Naive thymus-derived CD8-positive, alpha-beta T cell (primary cell): ENCODE measurements around the gene TMEM91. TPM values are rescaled to one million over a fixed set of nuclear protein-coding genes. Genes with fewer than 3 reads are reported as not detected.
A peak's percentile ranks its signal among the peaks of the same experiment; 100 is the strongest.

ENCODE experiments used
- ATAC-seq, 2 donors: fragments of 150-1000 bp; cut with Tn5 transposase in 1 of 2; sonication (Bioruptor Pico), chemical (Tn5 transposase) in 1 of 2; 1 replicate in 1 of 2; 2 replicates in 1 of 2; pipeline ENCODE4 v1.10.0; 2021; ENCODE audit warnings: mild to moderate bottlenecking in 2 of 2, moderate library complexity in 2 of 2
- POLR2A ChIA-PET: fragments of 350-600 bp; sonication (Branson Sonifier 250); formaldehyde crosslinking; loops from one replicate; lab custom pipeline; 2021; ENCODE audit warnings: antibody characterized with exemption; lab: Charles Lee
- DNase-seq, 10 donors: peaks; one replicate each; pipeline versions ENCODE4 v3.0.0 to v3.0.0-alpha.2; 2020 to 2022
- H3K27ac Mint-ChIP-seq, 10 donors: one replicate each; pipeline ENCODE4 v1.8.0; 2020 to 2022; ENCODE audit warnings: mild to moderate bottlenecking in 10 of 10, mixed read lengths in 10 of 10, moderate library complexity in 4 of 10, inconsistent platforms in 1 of 10
- H3K27me3 Mint-ChIP-seq, 5 donors: one replicate each; pipeline ENCODE4 v1.8.0; 2021 to 2022; ENCODE audit warnings: mixed read lengths in 5 of 5
- H3K36me3 Mint-ChIP-seq, 3 donors: one replicate each; pipeline ENCODE4 v1.8.0; 2020 to 2022; ENCODE audit warnings: mixed read lengths in 3 of 3, mild to moderate bottlenecking in 2 of 3, inconsistent platforms in 1 of 3
- H3K4me1 Mint-ChIP-seq, 4 donors: one replicate each; pipeline ENCODE4 v1.8.0; 2021 to 2022; ENCODE audit warnings: mixed read lengths in 4 of 4
- H3K4me3 Mint-ChIP-seq, 10 donors: one replicate each; pipeline ENCODE4 v1.8.0; 2020 to 2022; ENCODE audit warnings: mild to moderate bottlenecking in 10 of 10, mixed read lengths in 10 of 10, moderate library complexity in 6 of 10, inconsistent platforms in 1 of 10
- H3K9me3 Mint-ChIP-seq, 9 donors: one replicate each; pipeline ENCODE4 v1.8.0; 2020 to 2022; ENCODE audit warnings: mixed read lengths in 9 of 9, mild to moderate bottlenecking in 3 of 9, inconsistent platforms in 1 of 9, moderate library complexity in 1 of 9
- polyA plus RNA-seq, 3 donors: library from polyadenylated mRNA; unstranded; fragments of 300-500 nt; fragmentation: Illumina TruSeq; gene quantifications; one replicate each; pipeline ENCODE4 v1.2.3, GENCODE V29; 2021
- total RNA-seq, 8 experiments: library from RNA in 2 of 8; stranded (reverse) in 2 of 8; gene quantifications; one replicate each; pipeline ENCODE4 v1.2.3 and lab custom pipeline; 2021 to 2026

Gene TMEM91
- total RNA-seq, result 1 to 10 TPM; 9.9 TPM
- 1 to 10 TPM; 3.6 to 8.3 (median 5.0) TPM for polyA plus RNA-seq
- 1.2 to 5.6 (median 3.1) reads per million in 6 experiments for total RNA-seq (lab: John Stamatoyannopoulos, UW)

DNA sequence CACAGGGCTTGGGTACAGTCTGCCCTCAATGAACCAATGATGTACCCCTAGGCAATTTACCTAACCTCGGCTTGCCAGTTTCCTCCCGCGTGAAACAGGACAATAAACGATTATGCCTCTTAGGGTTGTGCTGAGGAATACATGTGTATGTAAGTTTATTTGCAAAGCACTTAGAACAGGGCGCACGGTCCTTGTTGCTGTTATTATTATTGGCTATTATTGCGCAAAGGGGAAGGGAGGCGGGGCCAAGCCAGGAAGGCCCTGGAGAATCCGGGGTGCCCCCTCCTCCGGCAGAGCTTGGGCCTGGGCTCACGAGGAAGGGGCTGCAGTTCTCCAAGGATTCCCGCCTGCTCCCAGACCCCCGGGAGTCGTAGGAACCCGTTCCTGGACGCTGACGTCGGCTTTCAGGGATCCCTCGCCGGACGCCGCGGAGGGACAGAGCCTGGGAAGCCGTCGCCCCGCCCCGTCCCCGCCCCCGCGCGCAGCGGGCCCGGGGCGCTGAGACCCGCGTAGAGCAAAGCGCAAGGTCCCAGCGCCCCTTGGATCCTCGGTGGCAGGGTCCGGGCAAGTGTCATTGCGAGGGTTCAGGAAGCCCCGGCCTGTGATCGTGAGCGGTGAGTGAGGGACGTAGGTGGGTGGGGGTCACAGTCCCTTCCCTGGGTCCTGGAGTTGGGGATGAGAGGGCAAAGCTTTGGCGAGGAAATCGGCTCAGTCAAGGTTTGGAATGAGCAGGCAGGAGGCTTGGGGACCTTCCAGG lies at the start of gene TMEM91:
Gene TMEM91, plus strand, starts transcription at position 293 of the 757 bp plus-strand sequence. CDS start 1,777 bp downstream, outside the sequence.
- peak in 2 of 10 donors; percentile 24 for DNase-seq
- H3K4me3 Mint-ChIP-seq, result peak within 1 kb of the TSS; percentile 59 to 94 (median 87)
- H3K27ac Mint-ChIP-seq, result peak within 1 kb of the TSS; percentile 72 to 91 (median 88)

DNA sequence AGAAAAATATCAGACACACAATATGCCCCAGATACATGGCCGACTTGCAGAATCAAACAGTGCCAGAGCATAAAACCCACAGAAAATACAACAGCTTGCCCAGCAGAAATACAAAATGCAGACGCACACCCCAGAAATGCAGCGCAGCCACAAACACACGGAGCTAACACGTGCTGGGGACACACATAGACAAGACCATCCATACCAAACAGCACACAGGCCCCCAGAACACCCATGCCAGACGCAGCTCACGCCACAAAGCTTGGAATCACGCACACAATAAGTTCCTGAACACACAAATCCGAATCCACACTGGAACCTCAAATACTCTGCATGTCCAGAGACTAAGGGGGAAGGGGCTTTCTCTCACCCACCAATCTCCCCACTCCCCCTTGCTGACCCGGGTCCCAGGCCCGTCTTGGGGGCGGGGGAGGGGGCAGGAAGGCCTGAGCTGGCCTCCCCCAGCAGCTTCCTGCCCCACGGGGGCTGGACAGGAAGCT lies 49.2 kb upstream of the TMEM91 start:
- H3K27ac Mint-ChIP-seq, result peak overlapping the region; percentile 84 to 97 (median 94)
- POLR2A ChIA-PET, result interaction anchor here (0.6 to 6.1 kb wide), 15 partner anchors 8 to 673 kb away, joined by 3 to 71 read pairs (median 6); partner anchors contain the start of genes CCDC97, EGLN2, HNRNPUL1 and TGFB1
- peaks cover 0 to 57% (median 9%) of the 10 kb centered on the region in 3 donors for H3K36me3 Mint-ChIP-seq
- peaks cover 0 to 2% (median 0%) of the 10 kb centered on the region in 5 donors for H3K27me3 Mint-ChIP-seq
- ATAC-seq (peak; percentile 11 to 17), DNase-seq (peak in 2 of 10 donors; percentile 44 to 48)
- H3K4me3 Mint-ChIP-seq, result peak overlapping the region; percentile 47 to 88 (median 78)
- H3K9me3 Mint-ChIP-seq, result no peaks in the 10 kb centered on the region
- peaks cover 55 to 88% (median 75%) of the 10 kb centered on the region in 4 donors for H3K4me1 Mint-ChIP-seq

More for the DNA sequence above, at the start of gene TMEM91:
- Mint-ChIP-seq H3K36me3 (no peaks in the 10 kb centered on the region), H3K9me3 (no peaks in the 10 kb centered on the region), H3K4me1 (peaks cover 17 to 29% (median 28%) of the 10 kb centered on the region in 4 donors), H3K27me3 (no peaks in the 10 kb centered on the region)
- peak; percentile 18 to 55 for ATAC-seq
- POLR2A ChIA-PET, result interaction anchor here (0.6 to 3.6 kb wide), 5 partner anchors 13 to 67 kb away, joined by 3 to 11 read pairs (median 4); partner anchors contain the start of genes B9D2 and CCDC97

DNA sequence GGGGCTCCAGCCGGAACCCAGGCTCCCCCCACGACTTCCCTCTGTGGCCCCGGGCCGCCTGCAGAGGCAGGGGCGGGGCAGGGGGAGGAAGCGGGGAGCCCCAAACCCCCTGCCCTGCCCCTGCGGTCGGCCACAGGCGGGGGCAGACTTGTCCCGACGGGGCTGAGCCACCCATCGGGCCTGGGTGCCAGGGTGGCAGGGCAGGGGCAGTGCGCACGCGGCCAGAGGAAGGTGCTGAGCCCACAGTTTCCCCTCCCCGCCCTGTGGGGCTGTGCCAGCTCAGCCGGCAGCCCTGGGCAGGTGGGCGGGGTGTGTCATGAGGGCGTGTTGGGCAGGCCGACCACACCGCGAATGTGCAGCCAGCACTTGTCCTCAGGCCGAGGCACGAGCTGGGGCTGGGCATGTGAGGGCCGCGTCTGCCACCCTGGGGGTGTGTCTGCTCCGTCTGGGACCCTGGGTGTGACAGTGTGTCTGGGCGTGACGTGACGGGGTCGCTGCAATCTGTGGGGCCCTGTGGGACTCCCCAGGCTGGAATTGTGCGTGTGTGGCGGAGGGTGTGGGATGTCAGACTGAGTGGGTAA lies 48.7 kb upstream of the TMEM91 start:
- ATAC-seq, result peak; percentile 62 to 75
- DNase-seq, result peak; percentile 60 to 90 (median 74)
- POLR2A ChIA-PET, result interaction anchor here (0.6 to 6.1 kb wide), 14 partner anchors 9 to 674 kb away, joined by 3 to 71 read pairs (median 6); partner anchors contain the start of genes CCDC97, HNRNPUL1 and TGFB1
- Mint-ChIP-seq H3K27ac (peak overlapping the region; percentile 93 to 99 (median 98)), H3K4me3 (peak overlapping the region; percentile 75 to 88 (median 82)), H3K4me1 (peaks cover 54 to 89% (median 75%) of the 10 kb centered on the region in 4 donors), H3K36me3 (peaks cover 0 to 57% (median 14%) of the 10 kb centered on the region in 3 donors), H3K27me3 (peaks cover 0 to 2% (median 0%) of the 10 kb centered on the region in 5 donors), H3K9me3 (no peaks in the 10 kb centered on the region)

DNA sequence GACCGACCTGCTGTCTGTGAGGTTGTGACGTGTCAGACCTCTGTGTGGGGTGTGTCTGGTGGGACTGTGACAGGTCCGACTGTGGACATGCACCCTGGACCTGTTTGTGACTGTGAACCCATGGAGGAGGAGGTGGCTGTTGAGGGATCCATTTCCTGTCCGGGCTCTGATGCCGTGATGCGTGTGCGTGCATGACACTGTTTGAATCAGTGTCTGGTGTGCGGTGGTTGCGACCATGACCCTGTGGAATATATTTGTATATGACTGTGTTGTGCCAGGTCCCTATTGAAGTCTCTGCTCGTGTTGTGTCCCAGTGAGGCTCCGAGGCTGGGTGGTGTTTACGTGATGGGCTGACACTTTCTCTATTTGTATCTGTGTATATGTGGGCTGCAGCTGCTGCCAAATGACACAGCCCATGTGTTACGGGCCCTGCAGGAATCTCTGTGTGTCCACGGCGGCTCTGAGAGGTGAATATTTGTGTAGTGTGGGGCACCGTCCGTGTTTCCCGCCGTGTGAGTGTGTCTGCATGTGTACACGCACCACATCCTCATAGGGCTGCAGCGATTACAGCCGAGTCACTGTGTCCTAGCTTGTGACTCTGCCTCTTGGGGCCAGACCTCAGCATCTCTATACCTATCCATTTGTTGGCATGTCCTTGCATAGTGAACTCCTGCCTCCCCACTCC lies 48.0 kb upstream of the TMEM91 start:
- ATAC-seq, result peak; percentile 38
- H3K4me1 Mint-ChIP-seq, result peaks cover 48 to 86% (median 71%) of the 10 kb centered on the region in 4 donors
- POLR2A ChIA-PET, result interaction anchor here (0.8 to 6.1 kb wide), 10 partner anchors 9 to 104 kb away, joined by 3 to 71 read pairs (median 6); partner anchors contain the start of genes HNRNPUL1 and TGFB1

DNA sequence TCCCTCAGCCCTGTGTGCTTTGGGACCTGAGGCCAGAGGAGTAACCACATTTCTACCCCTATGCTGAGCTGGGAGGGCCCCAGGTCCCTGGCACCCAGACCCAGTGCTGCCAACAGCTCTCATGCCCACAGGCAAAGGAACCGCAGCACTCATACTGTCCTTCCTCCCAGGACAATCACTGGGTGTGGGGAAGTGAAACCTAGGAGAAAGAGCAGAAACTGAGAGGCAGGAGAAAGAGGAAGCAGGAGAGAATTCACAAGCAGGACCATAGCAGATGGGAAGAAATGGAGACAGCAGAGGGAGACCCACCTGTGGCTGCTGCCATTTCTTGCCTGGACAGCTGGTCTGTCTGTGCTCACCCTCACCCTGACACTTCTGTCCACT lies 47.5 kb upstream of the TMEM91 start:
- Mint-ChIP-seq H3K9me3 (no peaks in the 10 kb centered on the region), H3K27ac (peak overlapping the region; percentile 66 to 99 (median 96)), H3K4me1 (peaks cover 47 to 82% (median 74%) of the 10 kb centered on the region in 4 donors), H3K36me3 (peaks cover 0 to 59% (median 16%) of the 10 kb centered on the region in 3 donors), H3K4me3 (peak overlapping the region; percentile 37 to 88 (median 81)), H3K27me3 (peaks cover 0 to 2% (median 0%) of the 10 kb centered on the region in 5 donors)
- DNase-seq (no peak), ATAC-seq (no peak)
- POLR2A ChIA-PET, result interaction anchor here (0.8 to 6.1 kb wide), 8 partner anchors 10 to 103 kb away, joined by 3 to 71 read pairs (median 6); partner anchors contain the start of genes HNRNPUL1 and TGFB1

More for the DNA sequence above, 48.0 kb upstream of the TMEM91 start:
- H3K36me3 Mint-ChIP-seq, result peaks cover 0 to 54% (median 16%) of the 10 kb centered on the region in 3 donors
- no peaks in the 10 kb centered on the region for H3K9me3 Mint-ChIP-seq
- peaks cover 0 to 2% (median 0%) of the 10 kb centered on the region in 5 donors for H3K27me3 Mint-ChIP-seq
- no peak for DNase-seq
- H3K27ac Mint-ChIP-seq, result peak overlapping the region; percentile 93 to 99 (median 98)
- peak overlapping the region; percentile 75 to 88 (median 82) for H3K4me3 Mint-ChIP-seq

DNA sequence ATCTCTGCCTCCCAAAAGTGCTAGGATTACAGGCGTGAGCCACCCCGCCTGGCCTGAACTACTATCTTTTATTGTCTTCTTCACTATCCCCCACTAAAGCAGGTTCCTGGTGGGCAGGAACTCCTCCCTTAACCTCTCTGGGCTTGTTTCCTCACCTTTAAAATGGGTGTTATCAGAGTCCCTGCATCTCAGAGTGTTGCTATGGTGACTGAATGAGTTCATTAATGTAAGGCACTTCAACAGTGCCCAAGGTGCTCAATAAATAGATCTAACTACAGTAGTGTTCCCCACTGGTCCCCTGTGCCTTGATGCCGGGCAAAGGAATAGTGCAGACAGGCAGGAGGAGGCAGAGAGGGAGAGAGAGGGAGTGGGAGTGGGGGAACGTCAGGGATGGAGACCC lies 45.9 kb upstream of the TMEM91 start:
- POLR2A ChIA-PET, result interaction anchor here (0.7 kb wide), 1 partner anchor 32 kb away, joined by 3 read pairs; no protein-coding TSS in a partner anchor
- Mint-ChIP-seq H3K36me3 (peaks cover 0 to 68% (median 16%) of the 10 kb centered on the region in 3 donors), H3K9me3 (no peaks in the 10 kb centered on the region), H3K4me1 (peaks cover 39 to 76% (median 68%) of the 10 kb centered on the region in 4 donors), H3K4me3 (peak overlapping the region in 9 of 10 donors; percentile 15 to 79 (median 51)), H3K27ac (peak overlapping the region in 8 of 10 donors; percentile 22 to 94 (median 83)), H3K27me3 (peaks cover 0 to 2% (median 0%) of the 10 kb centered on the region in 5 donors)
- DNase-seq, result no peak
- no peak for ATAC-seq

DNA sequence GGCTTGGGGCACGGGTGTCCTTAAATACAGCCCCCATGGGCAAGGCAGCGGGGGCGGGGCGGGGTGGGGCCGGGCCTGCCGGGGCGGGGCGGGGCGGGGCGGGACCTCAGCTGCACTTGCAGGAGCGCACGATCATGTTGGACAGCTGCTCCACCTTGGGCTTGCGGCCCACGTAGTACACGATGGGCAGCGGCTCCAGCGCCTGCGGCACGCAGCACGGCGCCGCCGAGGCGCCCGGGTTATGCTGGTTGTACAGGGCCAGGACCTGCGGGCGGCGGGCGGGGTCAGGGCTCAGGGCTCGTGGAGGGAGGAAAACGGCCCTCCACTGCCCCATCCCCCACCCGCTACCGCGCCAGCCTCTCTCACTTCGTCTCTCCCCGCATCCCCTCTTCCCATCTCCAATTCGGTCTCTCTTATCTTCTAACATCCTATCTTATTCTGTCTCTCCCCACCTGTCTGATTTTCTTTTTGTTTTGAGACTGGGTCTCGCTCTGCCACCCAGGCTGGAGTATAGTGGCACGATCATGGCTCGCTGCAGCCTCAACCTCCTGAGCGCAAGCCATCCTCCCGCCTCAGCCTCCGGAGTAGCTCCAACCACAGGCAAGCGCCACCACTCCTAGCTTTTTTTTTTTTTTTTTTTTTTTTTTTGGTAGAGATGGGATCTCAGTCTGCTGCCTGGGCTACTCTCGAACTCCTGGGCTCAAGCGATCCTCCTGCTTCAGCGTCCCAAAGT lies 45.2 kb upstream of the TMEM91 start:
- DNase-seq, result no peak
- Mint-ChIP-seq H3K4me3 (peak overlapping the region in 4 of 10 donors; percentile 10 to 70 (median 20)), H3K9me3 (no peaks in the 10 kb centered on the region), H3K27me3 (peaks cover 0 to 2% (median 0%) of the 10 kb centered on the region in 5 donors), H3K4me1 (peaks cover 37 to 79% (median 66%) of the 10 kb centered on the region in 4 donors), H3K27ac (peak overlapping the region in 5 of 10 donors; percentile 41 to 94 (median 87)), H3K36me3 (peaks cover 0 to 73% (median 18%) of the 10 kb centered on the region in 3 donors)
- no peak for ATAC-seq
- POLR2A ChIA-PET, result interaction anchor here (0.6 to 1.3 kb wide), 4 partner anchors 11 to 41 kb away, joined by 3 to 4 read pairs (median 4); no protein-coding TSS in a partner anchor

DNA sequence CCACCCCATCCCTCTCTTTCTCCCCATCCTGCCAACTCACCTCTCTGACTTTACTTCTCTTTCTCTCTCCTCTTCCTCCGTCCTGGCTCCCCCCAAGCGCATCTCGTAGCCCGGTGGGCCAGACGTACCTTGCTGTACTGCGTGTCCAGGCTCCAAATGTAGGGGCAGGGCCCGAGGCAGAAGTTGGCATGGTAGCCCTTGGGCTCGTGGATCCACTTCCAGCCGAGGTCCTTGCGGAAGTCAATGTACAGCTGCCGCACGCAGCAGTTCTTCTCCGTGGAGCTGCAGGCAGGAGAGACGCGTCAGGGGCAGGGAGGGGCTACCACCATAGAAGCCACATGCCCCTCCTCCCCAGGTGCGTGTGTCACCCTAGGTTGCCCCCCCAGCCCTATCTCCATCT lies 44.3 kb upstream of the TMEM91 start:
- H3K4me1 Mint-ChIP-seq, result peaks cover 29 to 74% (median 58%) of the 10 kb centered on the region in 4 donors
- peaks cover 0 to 79% (median 20%) of the 10 kb centered on the region in 3 donors for H3K36me3 Mint-ChIP-seq
- no peak for ATAC-seq
- H3K4me3 Mint-ChIP-seq, result peak overlapping the region in 2 of 10 donors; percentile 10 to 60
- no peaks in the 10 kb centered on the region for H3K27me3 Mint-ChIP-seq
- POLR2A ChIA-PET, result interaction anchor here (1.0 to 1.3 kb wide), 3 partner anchors 10 to 32 kb away, joined by 3 to 4 read pairs (median 4); no protein-coding TSS in a partner anchor
- no peak for DNase-seq
- H3K27ac Mint-ChIP-seq, result peak overlapping the region in 8 of 10 donors; percentile 37 to 94 (median 70)
- H3K9me3 Mint-ChIP-seq, result no peaks in the 10 kb centered on the region

DNA sequence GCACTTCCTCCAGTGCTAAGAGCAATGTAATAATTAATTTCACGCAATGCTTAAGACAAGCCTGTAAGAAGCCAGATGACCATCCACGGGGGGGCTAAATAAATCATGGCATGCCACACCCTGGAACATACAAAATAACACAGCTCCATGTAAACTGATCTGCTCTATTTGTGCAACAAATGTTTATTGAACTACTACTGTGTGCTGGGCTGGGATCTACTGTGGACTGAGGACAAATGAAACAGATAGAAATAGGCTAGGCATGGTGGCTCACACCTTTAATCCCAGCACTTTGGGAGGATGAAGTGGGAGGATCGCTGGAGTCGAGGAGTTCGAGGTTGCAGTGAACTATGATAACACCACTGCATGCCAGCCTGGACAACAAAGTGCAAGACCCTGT lies 43.9 kb upstream of the TMEM91 start:
- H3K27ac Mint-ChIP-seq, result peak overlapping the region in 5 of 10 donors; percentile 27 to 87 (median 55)
- H3K36me3 Mint-ChIP-seq, result peaks cover 0 to 83% (median 20%) of the 10 kb centered on the region in 3 donors
- POLR2A ChIA-PET, result interaction anchor here (1.3 kb wide), 1 partner anchor 21 kb away, joined by 4 read pairs; no protein-coding TSS in a partner anchor
- ATAC-seq, result no peak
- H3K4me1 Mint-ChIP-seq, result peaks cover 27 to 75% (median 58%) of the 10 kb centered on the region in 4 donors
- no peaks in the 10 kb centered on the region for H3K27me3 Mint-ChIP-seq
- H3K4me3 Mint-ChIP-seq, result peak overlapping the region in 1 of 10 donors; percentile 5
- DNase-seq, result no peak
- H3K9me3 Mint-ChIP-seq, result no peaks in the 10 kb centered on the region

DNA sequence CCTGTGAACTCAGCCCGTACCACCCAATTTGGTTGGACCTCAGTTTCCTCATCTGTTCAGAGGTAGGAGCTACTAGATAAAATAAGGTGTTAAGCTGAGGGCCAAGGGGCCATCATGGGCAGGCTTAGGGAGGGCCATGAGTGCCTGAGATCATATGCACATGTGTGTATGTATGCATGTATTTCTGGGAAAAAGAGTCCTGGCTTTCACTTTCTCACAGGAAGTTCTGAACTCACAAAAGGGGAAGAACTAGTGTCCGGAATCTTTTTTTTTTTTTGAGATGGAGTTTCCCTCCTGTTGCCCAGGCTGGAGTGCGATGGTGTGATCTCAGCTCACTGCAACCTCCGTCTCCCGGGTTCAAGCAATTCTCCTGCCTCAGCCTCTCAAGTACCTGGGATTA lies 41.5 kb upstream of the TMEM91 start:
- H3K27me3 Mint-ChIP-seq, result no peaks in the 10 kb centered on the region
- H3K36me3 Mint-ChIP-seq, result peaks cover 0 to 88% (median 21%) of the 10 kb centered on the region in 3 donors
- no peak for ATAC-seq
- no peak for DNase-seq
- H3K4me1 Mint-ChIP-seq, result peaks cover 15 to 65% (median 49%) of the 10 kb centered on the region in 4 donors
- POLR2A ChIA-PET, result interaction anchor here (0.7 to 2.4 kb wide), 4 partner anchors 14 to 59 kb away, joined by 3 to 11 read pairs (median 6); no protein-coding TSS in a partner anchor
- peak overlapping the region in 5 of 10 donors; percentile 11 to 71 (median 62) for H3K27ac Mint-ChIP-seq
- no peaks in the 10 kb centered on the region for H3K9me3 Mint-ChIP-seq
- peak overlapping the region in 1 of 10 donors; percentile 9 for H3K4me3 Mint-ChIP-seq
